ENCODE data around the gene SMPD2.

SMPD2 gene

GRCh38 chr6:109477725-109478124 lies 37.2 kb downstream of the SMPD2 start:
- peaks cover 31% of the 10 kb centered on the region for H3K4me1 ChIP-seq (ENCODE audit: control insufficient read depth, insufficient read depth, low read length)
- H3K36me3 ChIP-seq (ENCODE audit: control insufficient read depth, insufficient read depth, low read length): peaks cover 73% of the 10 kb centered on the region
- no peak overlapping the region for H3K9ac ChIP-seq (ENCODE audit: low read depth, low read length)
- no peaks in the 10 kb centered on the region for H3K27me3 ChIP-seq (ENCODE audit: control insufficient read depth, insufficient read depth, low read length)
- H3K9me3 ChIP-seq (ENCODE audit: control insufficient read depth, insufficient read depth, low read length): no peaks in the 10 kb centered on the region
- peak overlapping the region; percentile 54; the same call in 1 of the 2 replicates for H3K4me3 ChIP-seq (ENCODE audit: low read depth, low read length)
- H3K27ac ChIP-seq (ENCODE audit: low read depth, low read length): peak overlapping the region; percentile 23

GRCh38 chr6:109478222-109478805 lies 37.8 kb downstream of the SMPD2 start:
- Histone ChIP-seq H3K9ac (ENCODE audit: low read depth, low read length) (no peak overlapping the region), H3K9me3 (ENCODE audit: control insufficient read depth, insufficient read depth, low read length) (no peaks in the 10 kb centered on the region), H3K36me3 (ENCODE audit: control insufficient read depth, insufficient read depth, low read length) (peaks cover 67% of the 10 kb centered on the region), H3K4me1 (ENCODE audit: control insufficient read depth, insufficient read depth, low read length) (peaks cover 31% of the 10 kb centered on the region), H3K4me3 (ENCODE audit: low read depth, low read length) (peak overlapping the region; percentile 54), H3K27ac (ENCODE audit: low read depth, low read length) (peak overlapping the region; percentile 23), H3K27me3 (ENCODE audit: control insufficient read depth, insufficient read depth, low read length) (no peaks in the 10 kb centered on the region)

- Histone ChIP-seq H3K27ac (ENCODE audit: low read depth, low read length) (no peak overlapping the region), H3K36me3 (ENCODE audit: control insufficient read depth, insufficient read depth, low read length) (peaks cover 60% of the 10 kb centered on the region), H3K4me1 (ENCODE audit: control insufficient read depth, insufficient read depth, low read length) (peaks cover 37% of the 10 kb centered on the region), H3K4me3 (ENCODE audit: low read depth, low read length) (peak overlapping the region; percentile 54), H3K9ac (ENCODE audit: low read depth, low read length) (no peak overlapping the region), H3K9me3 (ENCODE audit: control insufficient read depth, insufficient read depth, low read length) (no peaks in the 10 kb centered on the region), H3K27me3 (ENCODE audit: control insufficient read depth, insufficient read depth, low read length) (no peaks in the 10 kb centered on the region)
These were observed 38.5 kb downstream of the SMPD2 start for GRCh38 chr6:109478841-109479624.

GRCh38 chr6:109480993-109481480 lies 40.5 kb downstream of the SMPD2 start:
- peaks cover 45% of the 10 kb centered on the region for H3K4me1 ChIP-seq (ENCODE audit: control insufficient read depth, insufficient read depth, low read length)
- H3K27ac ChIP-seq (ENCODE audit: low read depth, low read length): no peak overlapping the region
- no peaks in the 10 kb centered on the region for H3K27me3 ChIP-seq (ENCODE audit: control insufficient read depth, insufficient read depth, low read length)
- H3K9ac ChIP-seq (ENCODE audit: low read depth, low read length): no peak overlapping the region
- peak overlapping the region; percentile 80 for H3K4me3 ChIP-seq (ENCODE audit: low read depth, low read length)
- H3K9me3 ChIP-seq (ENCODE audit: control insufficient read depth, insufficient read depth, low read length): no peaks in the 10 kb centered on the region
- H3K36me3 ChIP-seq (ENCODE audit: control insufficient read depth, insufficient read depth, low read length): peaks cover 40% of the 10 kb centered on the region

GRCh38 chr6:109482905-109483734 lies 42.6 kb downstream of the SMPD2 start, which contains the start of gene ZBTB24:
ZBTB24 (minus strand) TSS chr6:109483219; CDS start chr6:109482026, 1,193 bp downstream.
- Histone ChIP-seq H3K4me3 (ENCODE audit: low read depth, low read length) (peak within 1 kb of the TSS; percentile 80), H3K27me3 (ENCODE audit: control insufficient read depth, insufficient read depth, low read length) (no peaks in the 10 kb centered on the region), H3K36me3 (ENCODE audit: control insufficient read depth, insufficient read depth, low read length) (peaks cover 28% of the 10 kb centered on the region), H3K27ac (ENCODE audit: low read depth, low read length) (peak within 1 kb of the TSS; percentile 71), H3K4me1 (ENCODE audit: control insufficient read depth, insufficient read depth, low read length) (peaks cover 39% of the 10 kb centered on the region), H3K9ac (ENCODE audit: low read depth, low read length) (peak within 1 kb of the TSS; percentile 29; the same call in 1 of the 2 replicates), H3K9me3 (ENCODE audit: control insufficient read depth, insufficient read depth, low read length) (no peaks in the 10 kb centered on the region)

- Histone ChIP-seq H3K4me1 (ENCODE audit: control insufficient read depth, insufficient read depth, low read length) (peaks cover 39% of the 10 kb centered on the region), H3K27me3 (ENCODE audit: control insufficient read depth, insufficient read depth, low read length) (no peaks in the 10 kb centered on the region), H3K9ac (ENCODE audit: low read depth, low read length) (0 out of 2 replicates have a peak overlapping the region, but pooled peaks have one; percentile 18), H3K36me3 (ENCODE audit: control insufficient read depth, insufficient read depth, low read length) (peaks cover 25% of the 10 kb centered on the region), H3K27ac (ENCODE audit: low read depth, low read length) (no peak overlapping the region), H3K9me3 (ENCODE audit: control insufficient read depth, insufficient read depth, low read length) (no peaks in the 10 kb centered on the region), H3K4me3 (ENCODE audit: low read depth, low read length) (peak overlapping the region; percentile 66)
These were observed 43.2 kb downstream of the SMPD2 start for GRCh38 chr6:109483735-109484057.

GRCh38 chr6:109484122-109484521 lies 43.6 kb downstream of the SMPD2 start:
- Histone ChIP-seq H3K4me3 (ENCODE audit: low read depth, low read length) (peak overlapping the region; percentile 66), H3K9me3 (ENCODE audit: control insufficient read depth, insufficient read depth, low read length) (no peaks in the 10 kb centered on the region), H3K4me1 (ENCODE audit: control insufficient read depth, insufficient read depth, low read length) (peaks cover 36% of the 10 kb centered on the region), H3K27ac (ENCODE audit: low read depth, low read length) (no peak overlapping the region), H3K27me3 (ENCODE audit: control insufficient read depth, insufficient read depth, low read length) (no peaks in the 10 kb centered on the region), H3K36me3 (ENCODE audit: control insufficient read depth, insufficient read depth, low read length) (peaks cover 25% of the 10 kb centered on the region), H3K9ac (ENCODE audit: low read depth, low read length) (no peak overlapping the region)

- no peak overlapping the region for H3K9ac ChIP-seq (ENCODE audit: low read depth, low read length)
- H3K27me3 ChIP-seq (ENCODE audit: control insufficient read depth, insufficient read depth, low read length): no peaks in the 10 kb centered on the region
- no peak overlapping the region for H3K27ac ChIP-seq (ENCODE audit: low read depth, low read length)
- no peak overlapping the region for H3K4me3 ChIP-seq (ENCODE audit: low read depth, low read length)
- H3K36me3 ChIP-seq (ENCODE audit: control insufficient read depth, insufficient read depth, low read length): peaks cover 16% of the 10 kb centered on the region
- H3K4me1 ChIP-seq (ENCODE audit: control insufficient read depth, insufficient read depth, low read length): peaks cover 30% of the 10 kb centered on the region
- H3K9me3 ChIP-seq (ENCODE audit: control insufficient read depth, insufficient read depth, low read length): no peaks in the 10 kb centered on the region
These were observed 44.9 kb downstream of the SMPD2 start for GRCh38 chr6:109485266-109485935.

GRCh38 chr6:109486068-109486467 lies 45.5 kb downstream of the SMPD2 start:
- Histone ChIP-seq H3K4me1 (ENCODE audit: control insufficient read depth, insufficient read depth, low read length) (peaks cover 29% of the 10 kb centered on the region), H3K9ac (ENCODE audit: low read depth, low read length) (no peak overlapping the region), H3K9me3 (ENCODE audit: control insufficient read depth, insufficient read depth, low read length) (no peaks in the 10 kb centered on the region), H3K4me3 (ENCODE audit: low read depth, low read length) (no peak overlapping the region), H3K36me3 (ENCODE audit: control insufficient read depth, insufficient read depth, low read length) (peaks cover 9% of the 10 kb centered on the region), H3K27ac (ENCODE audit: low read depth, low read length) (no peak overlapping the region), H3K27me3 (ENCODE audit: control insufficient read depth, insufficient read depth, low read length) (no peaks in the 10 kb centered on the region)

- Histone ChIP-seq H3K27me3 (ENCODE audit: control insufficient read depth, insufficient read depth, low read length) (no peaks in the 10 kb centered on the region), H3K4me3 (ENCODE audit: low read depth, low read length) (no peak overlapping the region)
These were observed 47.5 kb downstream of the SMPD2 start for GRCh38 chr6:109488001-109488400.

More at GRCh38 chr6:109488001-109488400, 47.5 kb downstream of the SMPD2 start:
- Histone ChIP-seq H3K9ac (ENCODE audit: low read depth, low read length) (no peak overlapping the region), H3K27ac (ENCODE audit: low read depth, low read length) (no peak overlapping the region), H3K36me3 (ENCODE audit: control insufficient read depth, insufficient read depth, low read length) (no peaks in the 10 kb centered on the region), H3K9me3 (ENCODE audit: control insufficient read depth, insufficient read depth, low read length) (no peaks in the 10 kb centered on the region), H3K4me1 (ENCODE audit: control insufficient read depth, insufficient read depth, low read length) (peaks cover 35% of the 10 kb centered on the region)

Data from HUES48 (cell line).